GM23248 (cell line): ENCODE data around the gene ADORA1.

Experiments
- EZH2 ChIP-seq: fragments of 200-600 bp; sonication (generic); IDR thresholded peaks from 2 replicates; pipeline ENCODE4 v1.6.1; 2018; ENCODE audit warnings: antibody characterized with exemption, mild to moderate bottlenecking; ENCODE audit not compliant: insufficient read depth, poor library complexity, severe bottlenecking
- EZH2phosphoT487 ChIP-seq: fragments of 200-600 bp; sonication (generic); IDR thresholded peaks from 2 replicates; pipeline ENCODE4 v1.6.1; 2018; ENCODE audit warnings: antibody characterized with exemption, moderate library complexity, mild to moderate bottlenecking, low read depth; ENCODE audit not compliant: insufficient read depth

DNA sequence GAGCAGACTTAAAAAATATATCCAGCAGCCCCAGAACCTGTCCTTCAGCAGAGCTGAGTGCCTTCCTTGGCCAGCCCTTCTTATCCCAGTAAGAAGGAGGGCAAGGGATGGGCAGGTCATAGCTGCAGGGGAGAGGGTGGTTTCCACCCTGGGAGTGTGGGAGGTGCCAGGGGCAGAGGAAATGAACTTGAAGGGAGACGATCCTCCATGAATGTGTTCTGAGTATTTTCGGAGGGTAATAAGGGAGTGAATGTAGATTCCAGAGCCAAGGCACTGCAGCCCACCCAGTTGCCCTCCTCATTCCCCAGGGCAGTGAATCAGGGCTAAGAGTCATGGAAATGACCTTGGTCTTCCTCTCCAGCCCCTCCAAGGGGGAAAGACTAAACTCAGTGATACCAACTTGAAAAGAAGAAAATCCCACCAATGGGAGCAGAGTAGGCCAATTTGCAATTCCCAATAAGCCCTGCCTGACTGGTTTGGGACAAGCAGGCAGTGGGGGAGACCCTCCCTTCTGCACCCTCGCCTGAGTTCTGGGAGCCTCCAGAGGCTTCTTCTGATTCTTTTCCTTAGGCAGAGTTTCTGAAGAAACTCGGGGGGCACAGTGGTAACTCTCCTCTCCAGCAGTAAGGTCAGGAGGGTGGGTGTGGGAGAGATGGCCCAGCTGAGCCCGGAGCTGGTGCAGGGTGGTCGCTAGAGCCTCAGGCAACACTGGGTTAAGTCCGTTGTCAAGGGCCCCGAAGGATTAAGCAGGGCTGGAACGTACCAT, 45.9 kb upstream of the ADORA1 start:
- TF ChIP-seq EZH2 (no peak), EZH2phosphoT487 (no peak)
